K562 (cell line): ENCODE results near the gene CCDC9. TPM values are rescaled to one million over a fixed set of nuclear protein-coding genes. Genes with fewer than 3 reads are reported as not detected.

Source experiments
- CBX3 ChIP-seq, 2 experiments: IDR thresholded peaks; 1 replicate in 1 of 2; 2 replicates in 1 of 2; pipeline ENCODE4 v1.6.1; 2012; ENCODE audit warnings: inconsistent platforms in 2 of 2, low read length in 2 of 2, borderline replicate concordance in 1 of 2, control low read depth in 1 of 2
- ETV5 ChIP-seq: sonication (generic); formaldehyde crosslinking; IDR thresholded peaks from 2 replicates; pipeline ENCODE4 v1.4.0; 2020; ENCODE audit warnings: low read depth, mild to moderate bottlenecking, missing genetic modification reagents
- FOSL1 ChIP-seq: fragments of 200-800 bp; sonication (Bioruptor generic); conservative IDR thresholded peaks from 2 replicates; pipeline ENCODE4 v1.6.1; 2016; ENCODE audit warnings: missing genetic modification characterization, missing compliant biosample characterization
- FOXK2 ChIP-seq, 2 experiments: fragments of 450-650 bp; IDR thresholded peaks in 1 of 2; conservative IDR thresholded peaks in 1 of 2; 2 replicates each; pipeline ENCODE4 v1.6.1; 2016; ENCODE audit warnings: low read depth in 2 of 2, mild to moderate bottlenecking in 1 of 2
- FOXM1 ChIP-seq, 2 experiments: fragments of 450-650 bp in 1 of 2; sonication (generic) in 1 of 2; formaldehyde crosslinking in 1 of 2; IDR thresholded peaks; 2 replicates each; pipeline versions ENCODE4 v1.6.1 to v1.9.0; 2017 to 2022; ENCODE audit warnings: low read depth in 2 of 2, mild to moderate bottlenecking in 2 of 2, missing genetic modification reagents in 1 of 2, moderate library complexity in 1 of 2
- MAFK ChIP-seq: IDR thresholded peaks from 2 replicates; pipeline ENCODE4 v1.6.1; 2011; ENCODE audit warnings: low read length, improper control_type of control experiment
- NELFE ChIP-seq: IDR thresholded peaks from 2 replicates; pipeline ENCODE4 v1.6.1; 2011; ENCODE audit warnings: mild to moderate bottlenecking; ENCODE audit not compliant: insufficient read depth, insufficient read length
- NR3C1 ChIP-seq: sonication (generic); formaldehyde crosslinking; IDR thresholded peaks from 2 replicates; pipeline ENCODE4 v1.8.1; 2022; ENCODE audit warnings: missing genetic modification reagents
- ZFPM2 ChIP-seq: fragments of 250-450 bp; sonication (Bioruptor Pico); IDR thresholded peaks from 2 replicates; pipeline ENCODE4 v1.5.1; 2022; ENCODE audit warnings: mild to moderate bottlenecking
- ZNF778 ChIP-seq: fragments of 450-650 bp; formaldehyde crosslinking; IDR thresholded peaks from 2 replicates; pipeline ENCODE4 v1.4.0; 2020; ENCODE audit warnings: mild to moderate bottlenecking, moderate library complexity
- polyA plus RNA-seq, 8 experiments: library from polyadenylated mRNA; depleted of rRNA in 4 of 8; stranded (reverse) in 5 of 8; unstranded in 3 of 8; fragments of >200 nt; fragmentation: Nextera tagmentation in 2 of 8; fragmentation: Illumina TruSeq in 1 of 8; extraction: Ambion mirVana in 2 of 8; extraction: Trizol in 1 of 8; gene quantifications; 2 replicates each; pipeline versions ENCODE4 v1.2.1 to v1.2.3, GENCODE V29; 2011 to 2014; ENCODE audit warnings: inconsistent platforms in 1 of 8, missing spikeins in 1 of 8
- total RNA-seq, 7 experiments: library from RNA; depleted of rRNA in 6 of 7; stranded (reverse); fragments of >200 nt in 6 of 7; fragmentation: Illumina TruSeq in 2 of 7; extraction: Trizol in 2 of 7; gene quantifications; 2 replicates each; pipeline versions ENCODE4 v1.2.1 to v1.2.3, GENCODE V29; 2011 to 2021; ENCODE audit warnings: low replicate concordance in 1 of 7
- TF ChIP-seq, protein P1 (sequence below): sonication (generic); formaldehyde crosslinking; IDR thresholded peaks from 2 replicates; pipeline ENCODE4 v1.8.1; 2023; ENCODE audit warnings: mild to moderate bottlenecking, missing genetic modification reagents
- TF ChIP-seq, protein P2 (sequence below): fragments of 450-650 bp; formaldehyde crosslinking; IDR thresholded peaks from 2 replicates; pipeline ENCODE4 v1.4.0; 2020; ENCODE audit warnings: mild to moderate bottlenecking, moderate library complexity
- TF ChIP-seq, protein P3 (sequence below): IDR thresholded peaks from 3 replicates; pipeline ENCODE4 v1.6.1; 2011; ENCODE audit warnings: borderline replicate concordance, mild to moderate bottlenecking, moderate library complexity; ENCODE audit not compliant: insufficient read length; ENCODE audit errors: extremely low read depth
- TF ChIP-seq, protein P4 (sequence below): fragments of 450-650 bp; formaldehyde crosslinking; IDR thresholded peaks from 2 replicates; pipeline ENCODE4 v1.4.0; 2020; ENCODE audit warnings: mild to moderate bottlenecking, moderate library complexity
- TF ChIP-seq, protein P5 (sequence below): fragments of 450-650 bp; formaldehyde crosslinking; IDR thresholded peaks from 2 replicates; pipeline ENCODE4 v1.4.0; 2020; ENCODE audit warnings: mild to moderate bottlenecking, mixed read lengths

The CCDC9 gene
- total and polyA plus RNA-seq, 9 of the 15 experiments (the other 6 are each of a cell fraction or from before 2014, with no cell fraction given), result 0.23 to 38.6 (median 8.4) TPM

DNA sequence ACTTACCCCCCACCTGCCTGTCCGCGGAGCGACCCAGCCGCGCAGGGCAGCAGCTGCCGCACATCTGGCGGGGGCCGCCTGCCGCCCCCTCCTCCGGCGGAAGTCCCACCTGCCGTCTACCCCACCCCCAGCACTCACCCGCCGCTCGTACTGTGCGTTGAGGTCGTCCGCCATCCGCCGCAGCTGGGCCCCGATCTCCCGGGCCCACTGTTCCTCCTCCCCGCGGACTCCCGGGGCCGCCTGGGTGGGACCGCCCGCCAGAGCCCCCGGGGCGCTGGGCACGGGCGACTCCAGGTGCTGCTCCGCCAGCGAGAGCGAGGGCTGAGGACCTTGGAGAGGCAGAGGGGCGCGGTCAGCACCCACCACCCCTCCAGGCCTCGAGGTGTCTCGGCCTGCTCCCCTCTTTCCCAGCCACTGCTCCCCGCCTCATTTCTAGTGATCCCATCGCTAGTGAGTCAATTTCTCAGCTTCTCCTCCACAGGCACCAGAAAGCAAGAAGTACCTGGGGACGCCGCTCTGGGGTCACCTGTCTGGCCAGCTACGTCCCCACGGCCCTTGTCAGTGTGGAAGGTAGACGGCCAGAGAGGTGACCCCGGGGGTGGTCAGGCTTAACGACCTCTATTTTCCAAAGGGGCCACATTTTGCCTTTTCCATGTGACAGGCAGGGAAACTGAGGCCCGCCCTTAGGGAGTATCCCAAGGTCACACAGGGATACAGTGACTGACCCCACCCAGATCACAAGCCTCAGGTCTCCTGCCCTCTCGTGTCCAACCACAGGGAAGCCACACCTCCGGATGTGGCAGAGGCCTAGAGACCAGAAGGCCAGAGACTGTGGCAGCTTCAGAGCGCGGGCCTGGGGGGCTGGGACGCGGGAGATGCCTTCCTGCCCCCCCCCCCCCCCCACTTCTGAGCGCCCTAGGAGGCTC, 29.6 kb upstream of the CCDC9 start (continued):
- no peak; the same call in none of the 2 replicates for TF ChIP-seq NR3C1 (CRISPR knock-in tag)
- TF ChIP-seq, protein P1, sequence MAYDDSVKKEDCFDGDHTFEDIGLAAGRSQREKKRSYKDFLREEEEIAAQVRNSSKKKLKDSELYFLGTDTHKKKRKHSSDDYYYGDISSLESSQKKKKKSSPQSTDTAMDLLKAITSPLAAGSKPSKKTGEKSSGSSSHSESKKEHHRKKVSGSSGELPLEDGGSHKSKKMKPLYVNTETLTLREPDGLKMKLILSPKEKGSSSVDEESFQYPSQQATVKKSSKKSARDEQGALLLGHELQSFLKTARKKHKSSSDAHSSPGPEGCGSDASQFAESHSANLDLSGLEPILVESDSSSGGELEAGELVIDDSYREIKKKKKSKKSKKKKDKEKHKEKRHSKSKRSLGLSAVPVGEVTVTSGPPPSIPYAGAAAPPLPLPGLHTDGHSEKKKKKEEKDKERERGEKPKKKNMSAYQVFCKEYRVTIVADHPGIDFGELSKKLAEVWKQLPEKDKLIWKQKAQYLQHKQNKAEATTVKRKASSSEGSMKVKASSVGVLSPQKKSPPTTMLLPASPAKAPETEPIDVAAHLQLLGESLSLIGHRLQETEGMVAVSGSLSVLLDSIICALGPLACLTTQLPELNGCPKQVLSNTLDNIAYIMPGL (CRISPR knock-in tag), result no peak
- no peak for TF ChIP-seq ZFPM2 (CRISPR knock-in tag)
- no peak for TF ChIP-seq MAFK
- no peak for TF ChIP-seq CBX3 (IDR thresholded peaks at IDR 0.05; ENCODE audit: borderline replicate concordance in 1 of 2, low read length in 2 of 2)
- TF ChIP-seq, protein P2, sequence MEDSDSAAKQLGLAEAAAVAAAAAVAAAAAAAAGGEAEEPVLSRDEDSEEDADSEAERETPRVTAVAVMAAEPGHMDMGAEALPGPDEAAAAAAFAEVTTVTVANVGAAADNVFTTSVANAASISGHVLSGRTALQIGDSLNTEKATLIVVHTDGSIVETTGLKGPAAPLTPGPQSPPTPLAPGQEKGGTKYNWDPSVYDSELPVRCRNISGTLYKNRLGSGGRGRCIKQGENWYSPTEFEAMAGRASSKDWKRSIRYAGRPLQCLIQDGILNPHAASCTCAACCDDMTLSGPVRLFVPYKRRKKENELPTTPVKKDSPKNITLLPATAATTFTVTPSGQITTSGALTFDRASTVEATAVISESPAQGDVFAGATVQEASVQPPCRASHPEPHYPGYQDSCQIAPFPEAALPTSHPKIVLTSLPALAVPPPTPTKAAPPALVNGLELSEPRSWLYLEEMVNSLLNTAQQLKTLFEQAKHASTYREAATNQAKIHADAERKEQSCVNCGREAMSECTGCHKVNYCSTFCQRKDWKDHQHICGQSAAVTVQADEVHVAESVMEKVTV (CRISPR knock-in tag), result 0 out of 2 replicates have a peak, but pooled peaks have one; percentile 3
- TF ChIP-seq NELFE, result no peak
- no peak for TF ChIP-seq ZNF778
- TF ChIP-seq, protein P3, sequence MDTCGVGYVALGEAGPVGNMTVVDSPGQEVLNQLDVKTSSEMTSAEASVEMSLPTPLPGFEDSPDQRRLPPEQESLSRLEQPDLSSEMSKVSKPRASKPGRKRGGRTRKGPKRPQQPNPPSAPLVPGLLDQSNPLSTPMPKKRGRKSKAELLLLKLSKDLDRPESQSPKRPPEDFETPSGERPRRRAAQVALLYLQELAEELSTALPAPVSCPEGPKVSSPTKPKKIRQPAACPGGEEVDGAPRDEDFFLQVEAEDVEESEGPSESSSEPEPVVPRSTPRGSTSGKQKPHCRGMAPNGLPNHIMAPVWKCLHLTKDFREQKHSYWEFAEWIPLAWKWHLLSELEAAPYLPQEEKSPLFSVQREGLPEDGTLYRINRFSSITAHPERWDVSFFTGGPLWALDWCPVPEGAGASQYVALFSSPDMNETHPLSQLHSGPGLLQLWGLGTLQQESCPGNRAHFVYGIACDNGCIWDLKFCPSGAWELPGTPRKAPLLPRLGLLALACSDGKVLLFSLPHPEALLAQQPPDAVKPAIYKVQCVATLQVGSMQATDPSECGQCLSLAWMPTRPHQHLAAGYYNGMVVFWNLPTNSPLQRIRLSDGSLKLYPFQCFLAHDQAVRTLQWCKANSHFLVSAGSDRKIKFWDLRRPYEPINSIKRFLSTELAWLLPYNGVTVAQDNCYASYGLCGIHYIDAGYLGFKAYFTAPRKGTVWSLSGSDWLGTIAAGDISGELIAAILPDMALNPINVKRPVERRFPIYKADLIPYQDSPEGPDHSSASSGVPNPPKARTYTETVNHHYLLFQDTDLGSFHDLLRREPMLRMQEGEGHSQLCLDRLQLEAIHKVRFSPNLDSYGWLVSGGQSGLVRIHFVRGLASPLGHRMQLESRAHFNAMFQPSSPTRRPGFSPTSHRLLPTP, result no peak
- no peak for TF ChIP-seq FOXM1 (IDR thresholded peaks at IDR 0.05; ENCODE audit: low read depth)
- 0 out of 2 replicates have a peak, but pooled peaks have one; percentile 66 for TF ChIP-seq FOXM1 (CRISPR knock-in tag; IDR thresholded peaks at IDR 0.05; ENCODE audit: low read depth)
- TF ChIP-seq, protein P4, sequence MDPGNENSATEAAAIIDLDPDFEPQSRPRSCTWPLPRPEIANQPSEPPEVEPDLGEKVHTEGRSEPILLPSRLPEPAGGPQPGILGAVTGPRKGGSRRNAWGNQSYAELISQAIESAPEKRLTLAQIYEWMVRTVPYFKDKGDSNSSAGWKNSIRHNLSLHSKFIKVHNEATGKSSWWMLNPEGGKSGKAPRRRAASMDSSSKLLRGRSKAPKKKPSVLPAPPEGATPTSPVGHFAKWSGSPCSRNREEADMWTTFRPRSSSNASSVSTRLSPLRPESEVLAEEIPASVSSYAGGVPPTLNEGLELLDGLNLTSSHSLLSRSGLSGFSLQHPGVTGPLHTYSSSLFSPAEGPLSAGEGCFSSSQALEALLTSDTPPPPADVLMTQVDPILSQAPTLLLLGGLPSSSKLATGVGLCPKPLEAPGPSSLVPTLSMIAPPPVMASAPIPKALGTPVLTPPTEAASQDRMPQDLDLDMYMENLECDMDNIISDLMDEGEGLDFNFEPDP, result no peak
- TF ChIP-seq FOSL1, result 0 out of 2 replicates have a peak, but pooled peaks have one; percentile 15
- TF ChIP-seq ETV5 (CRISPR knock-in tag), result peak; percentile 99
- TF ChIP-seq, protein P5, sequence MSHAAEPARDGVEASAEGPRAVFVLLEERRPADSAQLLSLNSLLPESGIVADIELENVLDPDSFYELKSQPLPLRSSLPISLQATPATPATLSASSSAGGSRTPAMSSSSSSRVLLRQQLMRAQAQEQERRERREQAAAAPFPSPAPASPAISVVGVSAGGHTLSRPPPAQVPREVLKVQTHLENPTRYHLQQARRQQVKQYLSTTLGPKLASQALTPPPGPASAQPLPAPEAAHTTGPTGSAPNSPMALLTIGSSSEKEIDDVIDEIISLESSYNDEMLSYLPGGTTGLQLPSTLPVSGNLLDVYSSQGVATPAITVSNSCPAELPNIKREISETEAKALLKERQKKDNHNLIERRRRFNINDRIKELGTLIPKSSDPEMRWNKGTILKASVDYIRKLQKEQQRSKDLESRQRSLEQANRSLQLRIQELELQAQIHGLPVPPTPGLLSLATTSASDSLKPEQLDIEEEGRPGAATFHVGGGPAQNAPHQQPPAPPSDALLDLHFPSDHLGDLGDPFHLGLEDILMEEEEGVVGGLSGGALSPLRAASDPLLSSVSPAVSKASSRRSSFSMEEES (CRISPR knock-in tag), result peak; percentile 0; the same call in 1 of the 2 replicates
- TF ChIP-seq FOXK2 (conservative IDR thresholded peaks at IDR 0.05 in 1 of 2, IDR thresholded peaks at IDR 0.05 in 1 of 2; ENCODE audit: low read depth in 2 of 2), result no peak
